ENCODE data around the gene SURF2. TPM values are rescaled to one million over a fixed set of nuclear protein-coding genes. Genes with fewer than 3 reads are reported as not detected.
"Not testable (repeated sequence)": the region's sequence is repeated elsewhere in the genome, so short reads cannot be mapped to it uniquely, and the experiment has no call there.

Gene SURF2
- total RNA-seq, 1 experiment from 2014 or later: 15.7 TPM

GRCh38 chr9:133375724-133376654, 19.6 kb downstream of the SURF2 start, which contains the start of the genes STKLD1 and SURF4:
TSS of gene STKLD1 (plus strand) at chr9:133376366. CDS start at chr9:133376474, 108 bp downstream.
TSS of gene SURF4 (minus strand) at chr9:133376060. CDS start at chr9:133375969, 91 bp downstream.
- DNase-seq (ENCODE audit: low read depth): peak; percentile 94

- not testable (repeated sequence) for DNase-seq (ENCODE audit: low read depth)
Observed at GRCh38 chr9:133377280-133377679, 20.9 kb downstream of the SURF2 start.

GRCh38 chr9:133377721-133378216, 21.4 kb downstream of the SURF2 start:
- DNase-seq (ENCODE audit: low read depth): peak; percentile 43

GRCh38 chr9:133378408-133378962, 22.1 kb downstream of the SURF2 start:
- DNase-seq (ENCODE audit: low read depth): no peak

- DNase-seq (ENCODE audit: low read depth): no peak
Observed at GRCh38 chr9:133379153-133380086, 23.1 kb downstream of the SURF2 start.

GRCh38 chr9:133380734-133381133, 24.4 kb downstream of the SURF2 start:
- DNase-seq (ENCODE audit: low read depth): no peak

GRCh38 chr9:133382507-133383141, 26.3 kb downstream of the SURF2 start:
- DNase-seq (ENCODE audit: low read depth): no peak

- DNase-seq (ENCODE audit: low read depth): no peak
Observed at GRCh38 chr9:133383438-133383837, 27.1 kb downstream of the SURF2 start.

GRCh38 chr9:133384736-133385321, 28.5 kb downstream of the SURF2 start:
- no peak for DNase-seq (ENCODE audit: low read depth)

- no peak for DNase-seq (ENCODE audit: low read depth)
Observed at GRCh38 chr9:133385452-133385851, 29.1 kb downstream of the SURF2 start.

- DNase-seq (ENCODE audit: low read depth): no peak
Observed at GRCh38 chr9:133386338-133386737, 30.0 kb downstream of the SURF2 start.

- DNase-seq (ENCODE audit: low read depth): no peak
Observed at GRCh38 chr9:133387680-133388079, 31.3 kb downstream of the SURF2 start.

GRCh38 chr9:133389025-133389557, 32.7 kb downstream of the SURF2 start:
- no peak for DNase-seq (ENCODE audit: low read depth)

GRCh38 chr9:133389562-133389961, 33.2 kb downstream of the SURF2 start:
- no peak for DNase-seq (ENCODE audit: low read depth)

- no peak for DNase-seq (ENCODE audit: low read depth)
Observed at GRCh38 chr9:133390713-133391112, 34.4 kb downstream of the SURF2 start.

GRCh38 chr9:133391449-133391848, 35.1 kb downstream of the SURF2 start:
- not testable (repeated sequence) for DNase-seq (ENCODE audit: low read depth)

- not testable (repeated sequence) for DNase-seq (ENCODE audit: low read depth)
Observed at GRCh38 chr9:133392308-133392707, 36.0 kb downstream of the SURF2 start.

- DNase-seq (ENCODE audit: low read depth): no peak
Observed at GRCh38 chr9:133393399-133393798, 37.0 kb downstream of the SURF2 start.

- DNase-seq (ENCODE audit: low read depth): no peak
Observed at GRCh38 chr9:133394687-133395271, 38.4 kb downstream of the SURF2 start.

- DNase-seq (ENCODE audit: low read depth): no peak
Observed at GRCh38 chr9:133396952-133397351, 40.6 kb downstream of the SURF2 start.

Measured in RPMI7951 (cell line).